Measurements from ENCODE around the gene OPRD1.

DNA sequence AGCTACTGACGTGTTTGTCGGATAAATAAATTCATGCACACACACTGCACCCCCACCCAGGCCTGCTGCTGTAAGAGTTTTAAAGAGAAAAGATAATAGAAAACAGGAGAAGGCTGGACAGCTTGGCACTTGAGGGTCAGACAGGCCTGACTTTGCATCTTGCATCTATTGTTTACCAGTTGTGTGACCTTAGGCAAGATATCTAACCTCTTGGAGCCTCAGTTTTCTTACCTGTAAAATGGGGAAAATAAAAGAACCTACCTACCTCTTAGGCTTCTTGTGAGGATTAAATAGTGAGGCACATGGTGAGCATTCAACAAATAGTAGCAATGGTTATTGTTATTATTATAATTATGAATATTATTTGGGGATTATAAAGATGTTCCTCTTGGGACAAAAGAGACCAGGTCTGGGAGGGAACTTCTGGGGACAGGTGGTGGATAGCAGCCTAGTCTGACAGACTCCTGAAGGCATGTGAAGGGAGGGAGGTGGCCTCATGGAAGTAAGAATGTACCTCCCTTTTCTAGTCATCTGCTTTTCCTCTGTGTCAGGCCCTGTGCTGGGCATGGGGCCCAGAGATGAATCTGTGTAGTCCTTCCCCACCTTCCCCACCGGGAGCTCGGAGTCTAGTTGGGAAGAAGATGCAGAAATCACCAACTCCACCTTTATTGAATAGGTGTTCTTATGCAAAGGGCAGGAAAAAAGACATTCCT lies 84.1 kb downstream of the OPRD1 start:
- TF ChIP-seq CTCF (IDR thresholded peaks at IDR 0.05), result no peak
- TF ChIP-seq YY1 (IDR thresholded peaks at IDR 0.05; ENCODE audit: low read depth), result no peak
- TF ChIP-seq POLR2AphosphoS5 (IDR thresholded peaks at IDR 0.05; ENCODE audit: low read depth, low read length), result no peak
- TF ChIP-seq JUND (IDR thresholded peaks at IDR 0.05), result no peak
- TF ChIP-seq, protein P1, sequence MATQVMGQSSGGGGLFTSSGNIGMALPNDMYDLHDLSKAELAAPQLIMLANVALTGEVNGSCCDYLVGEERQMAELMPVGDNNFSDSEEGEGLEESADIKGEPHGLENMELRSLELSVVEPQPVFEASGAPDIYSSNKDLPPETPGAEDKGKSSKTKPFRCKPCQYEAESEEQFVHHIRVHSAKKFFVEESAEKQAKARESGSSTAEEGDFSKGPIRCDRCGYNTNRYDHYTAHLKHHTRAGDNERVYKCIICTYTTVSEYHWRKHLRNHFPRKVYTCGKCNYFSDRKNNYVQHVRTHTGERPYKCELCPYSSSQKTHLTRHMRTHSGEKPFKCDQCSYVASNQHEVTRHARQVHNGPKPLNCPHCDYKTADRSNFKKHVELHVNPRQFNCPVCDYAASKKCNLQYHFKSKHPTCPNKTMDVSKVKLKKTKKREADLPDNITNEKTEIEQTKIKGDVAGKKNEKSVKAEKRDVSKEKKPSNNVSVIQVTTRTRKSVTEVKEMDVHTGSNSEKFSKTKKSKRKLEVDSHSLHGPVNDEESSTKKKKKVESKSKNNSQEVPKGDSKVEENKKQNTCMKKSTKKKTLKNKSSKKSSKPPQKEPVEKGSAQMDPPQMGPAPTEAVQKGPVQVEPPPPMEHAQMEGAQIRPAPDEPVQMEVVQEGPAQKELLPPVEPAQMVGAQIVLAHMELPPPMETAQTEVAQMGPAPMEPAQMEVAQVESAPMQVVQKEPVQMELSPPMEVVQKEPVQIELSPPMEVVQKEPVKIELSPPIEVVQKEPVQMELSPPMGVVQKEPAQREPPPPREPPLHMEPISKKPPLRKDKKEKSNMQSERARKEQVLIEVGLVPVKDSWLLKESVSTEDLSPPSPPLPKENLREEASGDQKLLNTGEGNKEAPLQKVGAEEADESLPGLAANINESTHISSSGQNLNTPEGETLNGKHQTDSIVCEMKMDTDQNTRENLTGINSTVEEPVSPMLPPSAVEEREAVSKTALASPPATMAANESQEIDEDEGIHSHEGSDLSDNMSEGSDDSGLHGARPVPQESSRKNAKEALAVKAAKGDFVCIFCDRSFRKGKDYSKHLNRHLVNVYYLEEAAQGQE (IDR thresholded peaks at IDR 0.05; ENCODE audit: low read depth, low read length), result no peak
- TF ChIP-seq USF1 (IDR thresholded peaks at IDR 0.05; ENCODE audit: borderline replicate concordance, low read depth), result no peak
- TF ChIP-seq, protein P2, sequence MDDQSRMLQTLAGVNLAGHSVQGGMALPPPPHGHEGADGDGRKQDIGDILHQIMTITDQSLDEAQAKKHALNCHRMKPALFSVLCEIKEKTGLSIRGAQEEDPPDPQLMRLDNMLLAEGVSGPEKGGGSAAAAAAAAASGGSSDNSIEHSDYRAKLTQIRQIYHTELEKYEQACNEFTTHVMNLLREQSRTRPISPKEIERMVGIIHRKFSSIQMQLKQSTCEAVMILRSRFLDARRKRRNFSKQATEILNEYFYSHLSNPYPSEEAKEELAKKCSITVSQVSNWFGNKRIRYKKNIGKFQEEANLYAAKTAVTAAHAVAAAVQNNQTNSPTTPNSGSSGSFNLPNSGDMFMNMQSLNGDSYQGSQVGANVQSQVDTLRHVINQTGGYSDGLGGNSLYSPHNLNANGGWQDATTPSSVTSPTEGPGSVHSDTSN (IDR thresholded peaks at IDR 0.05), result 0 out of 2 replicates have a peak, but pooled peaks have one; percentile 36
- no peak for TF ChIP-seq RFX5 (IDR thresholded peaks at IDR 0.05; ENCODE audit: low read length)
- TF ChIP-seq EZH2phosphoT487 (IDR thresholded peaks at IDR 0.05; ENCODE audit: borderline replicate concordance, low read depth), result no peak
- TF ChIP-seq FOXM1 (IDR thresholded peaks at IDR 0.05; ENCODE audit: low read depth), result no peak
- no peak for TF ChIP-seq TAF1 (IDR thresholded peaks at IDR 0.05; ENCODE audit: borderline replicate concordance, low read depth, low read length)
- TF ChIP-seq, protein P3, sequence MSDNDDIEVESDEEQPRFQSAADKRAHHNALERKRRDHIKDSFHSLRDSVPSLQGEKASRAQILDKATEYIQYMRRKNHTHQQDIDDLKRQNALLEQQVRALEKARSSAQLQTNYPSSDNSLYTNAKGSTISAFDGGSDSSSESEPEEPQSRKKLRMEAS (IDR thresholded peaks at IDR 0.05; ENCODE audit: low read depth), result no peak
- no peak for TF ChIP-seq CHD2 (IDR thresholded peaks at IDR 0.05; ENCODE audit: low read length, partially characterized antibody)
- TF ChIP-seq RAD21 (IDR thresholded peaks at IDR 0.05; ENCODE audit: low read length), result no peak
